ENCODE measurements around the gene PARP16.

DNA sequence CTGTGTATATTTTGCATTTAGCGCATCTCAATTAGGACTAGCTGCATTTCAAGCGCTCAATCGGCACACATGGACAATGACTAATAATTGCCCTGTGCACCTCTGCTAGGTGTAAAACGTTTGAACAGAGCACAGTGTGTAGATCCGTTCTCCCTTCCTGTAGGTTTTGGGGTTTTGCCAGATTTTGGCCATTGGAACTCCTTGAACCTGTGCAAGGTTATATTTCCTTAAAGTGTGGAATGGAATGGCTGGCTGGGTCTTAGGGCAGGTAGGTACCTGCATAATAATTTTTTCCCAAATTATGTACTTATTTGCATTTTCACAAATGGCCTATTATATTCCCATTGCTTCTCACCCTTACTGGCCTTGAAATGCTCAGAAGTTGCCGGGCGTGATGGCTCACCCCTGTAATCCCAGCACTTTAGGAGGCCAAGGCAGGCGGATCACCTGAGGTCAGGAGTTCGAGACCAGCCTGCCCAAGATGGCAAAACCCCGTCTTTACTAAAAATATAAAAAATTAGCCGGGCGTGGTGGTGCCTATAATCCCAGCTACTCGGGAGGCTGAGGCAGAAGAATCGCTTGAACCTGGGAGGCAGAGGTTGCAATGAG, 18.6 kb upstream of the PARP16 start:
- TF ChIP-seq POLR2A (IDR thresholded peaks at IDR 0.05) (no peak), CTCF (IDR thresholded peaks at IDR 0.05) (no peak)
